Measurements from ENCODE around the gene TMIGD2.
"Not testable (repeated sequence)": the region's sequence is repeated elsewhere in the genome, so short reads cannot be mapped to it uniquely, and the experiment has no call there.

Gene TMIGD2, protein sequence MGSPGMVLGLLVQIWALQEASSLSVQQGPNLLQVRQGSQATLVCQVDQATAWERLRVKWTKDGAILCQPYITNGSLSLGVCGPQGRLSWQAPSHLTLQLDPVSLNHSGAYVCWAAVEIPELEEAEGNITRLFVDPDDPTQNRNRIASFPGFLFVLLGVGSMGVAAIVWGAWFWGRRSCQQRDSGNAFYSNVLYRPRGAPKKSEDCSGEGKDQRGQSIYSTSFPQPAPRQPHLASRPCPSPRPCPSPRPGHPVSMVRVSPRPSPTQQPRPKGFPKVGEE

DNA sequence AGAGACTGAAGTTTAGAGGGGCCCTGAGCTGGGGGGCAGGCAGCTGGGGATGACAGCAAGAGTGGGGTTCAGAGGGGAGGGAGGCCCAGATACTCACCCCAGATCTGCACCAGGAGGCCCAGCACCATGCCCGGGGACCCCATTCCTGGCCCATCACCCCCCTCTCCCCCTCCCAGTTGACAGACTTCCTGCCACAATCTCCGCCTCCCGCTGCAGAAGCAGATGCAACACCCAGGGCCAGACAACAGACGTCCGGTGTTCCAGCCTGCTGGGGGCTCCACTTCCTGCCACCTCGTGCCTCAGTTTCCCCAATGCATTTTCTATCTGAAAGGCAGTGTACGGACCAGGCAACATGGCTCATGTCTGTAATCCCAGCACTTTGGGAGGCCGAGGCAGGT, at the start of gene TMIGD2:
Gene TMIGD2 (minus strand): TSS at position 147 of the 398 bp plus-strand sequence. CDS start 4 bp downstream, at position 143.
- peak in 1 of 2 experiments; percentile 42 for DNase-seq

DNA sequence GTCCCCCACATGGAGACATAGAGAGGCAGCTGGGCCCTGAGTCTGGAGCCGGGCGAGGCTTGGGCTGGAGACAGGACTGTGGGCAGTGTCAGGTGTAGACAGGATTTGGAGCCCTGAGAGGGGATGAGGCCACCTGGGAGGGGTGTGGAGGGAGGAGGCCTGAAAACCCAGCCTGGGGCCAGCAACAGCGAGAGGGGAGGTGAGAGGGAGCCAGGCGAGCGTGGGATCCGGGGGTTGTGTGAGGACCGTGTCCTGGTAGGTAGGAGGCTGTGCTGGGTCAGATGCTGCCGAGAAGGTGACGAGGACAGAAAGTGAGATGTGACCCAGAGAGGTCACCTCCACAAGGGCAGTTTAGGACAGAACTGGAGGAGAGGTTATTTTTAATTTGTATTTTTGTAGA, 48.5 kb upstream of the TMIGD2 start:
- no peak for DNase-seq

DNA sequence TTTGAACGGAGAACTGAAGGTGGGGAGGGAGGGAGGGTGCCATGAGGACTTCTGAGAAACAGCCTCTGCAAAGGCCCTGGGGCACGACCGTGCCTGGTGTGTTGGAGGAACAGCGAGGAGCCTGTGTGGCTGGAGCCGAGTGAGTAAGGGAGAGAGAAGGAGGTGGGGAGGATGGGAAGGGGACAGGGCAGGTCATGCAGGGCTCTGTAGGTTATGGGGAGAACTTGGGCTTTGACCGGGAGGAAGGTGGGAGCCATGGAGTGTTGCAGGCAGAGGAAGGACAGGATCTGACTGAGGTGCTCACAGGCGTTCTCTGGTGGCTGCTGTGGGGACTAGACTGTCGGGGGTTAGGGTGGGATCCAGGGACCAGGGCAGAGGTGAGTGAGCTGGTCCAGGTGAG, 47.9 kb upstream of the TMIGD2 start:
- DNase-seq = no peak

DNA sequence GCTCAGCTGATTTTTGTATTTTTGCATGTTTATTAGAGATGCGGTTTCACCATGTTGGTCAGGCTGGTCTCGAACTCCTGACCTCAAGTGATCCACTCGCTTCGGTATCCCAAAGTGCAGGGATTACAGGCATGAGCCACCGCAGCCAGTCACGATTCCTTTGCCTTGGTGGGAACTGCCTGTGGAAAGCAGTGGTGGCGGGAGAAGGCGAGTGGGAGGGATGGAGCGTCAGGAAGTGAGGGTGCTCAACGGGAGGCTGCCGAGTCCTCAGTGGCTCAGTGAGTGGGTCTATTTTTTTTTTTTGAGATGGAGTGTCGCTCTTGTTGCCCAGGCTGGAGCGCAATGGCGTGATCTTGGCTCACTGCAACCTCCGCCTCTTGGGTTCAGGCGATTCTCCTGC, 47.0 kb upstream of the TMIGD2 start:
- not testable (repeated sequence) for DNase-seq

DNA sequence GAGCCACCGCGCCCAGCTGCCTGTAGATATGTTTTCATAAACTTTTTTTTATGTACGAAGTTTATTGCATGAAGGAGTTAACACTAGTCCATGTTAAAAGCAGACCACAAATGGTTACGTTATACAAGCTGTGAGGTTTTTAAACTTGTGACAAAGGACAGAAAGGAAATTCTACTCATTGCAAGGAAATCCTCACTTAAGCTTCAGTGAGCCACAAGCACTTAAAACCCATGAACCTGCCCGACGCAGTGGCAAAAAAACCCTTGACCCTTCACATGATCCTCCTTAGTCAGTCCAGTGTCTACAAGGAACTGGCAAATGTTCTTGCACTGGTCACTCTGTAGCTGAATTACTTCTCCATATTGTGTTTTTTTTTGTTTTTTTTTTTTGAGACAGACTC, 45.3 kb upstream of the TMIGD2 start:
- no peak for DNase-seq

DNA sequence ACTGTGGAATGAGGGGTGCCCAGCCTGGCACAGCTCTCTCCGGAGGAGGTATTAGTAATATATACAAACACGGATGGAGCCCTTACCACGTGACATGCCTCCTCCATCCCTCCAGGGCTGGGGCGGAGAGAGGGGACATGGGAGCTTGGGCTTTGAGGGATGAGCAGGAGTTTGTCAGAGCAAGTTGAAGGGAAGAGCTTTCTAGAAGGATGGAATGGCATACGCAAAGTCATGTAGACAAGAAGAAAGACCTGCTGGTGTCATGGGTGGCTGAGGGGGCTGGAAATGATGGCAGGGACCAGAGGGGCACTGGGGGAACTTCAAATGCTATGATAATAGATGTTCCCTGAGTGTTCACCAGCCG, 43.8 kb upstream of the TMIGD2 start:
- no peak for DNase-seq

DNA sequence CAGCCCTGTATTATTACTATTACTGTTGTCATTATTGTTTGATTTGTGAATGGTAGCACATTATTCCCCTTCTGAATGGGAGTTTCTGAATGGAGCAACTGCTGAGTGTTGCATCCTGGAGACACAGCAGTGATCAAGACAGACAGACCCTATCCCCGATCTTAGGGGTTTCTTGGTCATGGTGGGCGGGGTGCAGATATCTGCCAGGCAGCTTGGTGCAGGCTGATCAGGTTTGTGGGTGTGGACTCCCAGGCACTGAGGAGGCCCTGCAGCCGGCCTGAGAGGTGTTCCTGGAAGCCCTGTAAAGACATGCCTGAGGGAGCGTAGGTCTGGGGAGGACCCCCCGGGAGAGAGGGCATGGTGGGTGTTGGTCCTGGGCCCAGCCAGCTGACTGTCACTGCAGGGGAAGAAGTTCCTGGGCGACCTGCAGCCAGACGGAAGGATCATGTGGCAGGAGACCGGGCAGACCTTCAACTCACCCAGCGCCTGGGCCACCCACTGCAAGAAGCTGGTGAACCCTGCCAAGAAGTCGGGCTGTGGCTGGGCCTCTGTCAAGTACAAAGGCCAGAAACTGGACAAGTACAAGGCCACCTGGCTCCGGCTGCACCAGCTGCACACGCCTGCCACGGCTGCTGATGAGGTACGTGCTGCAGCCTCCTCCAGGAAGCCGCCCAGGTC, 43.3 kb upstream of the TMIGD2 start:
- no peak for DNase-seq

DNA sequence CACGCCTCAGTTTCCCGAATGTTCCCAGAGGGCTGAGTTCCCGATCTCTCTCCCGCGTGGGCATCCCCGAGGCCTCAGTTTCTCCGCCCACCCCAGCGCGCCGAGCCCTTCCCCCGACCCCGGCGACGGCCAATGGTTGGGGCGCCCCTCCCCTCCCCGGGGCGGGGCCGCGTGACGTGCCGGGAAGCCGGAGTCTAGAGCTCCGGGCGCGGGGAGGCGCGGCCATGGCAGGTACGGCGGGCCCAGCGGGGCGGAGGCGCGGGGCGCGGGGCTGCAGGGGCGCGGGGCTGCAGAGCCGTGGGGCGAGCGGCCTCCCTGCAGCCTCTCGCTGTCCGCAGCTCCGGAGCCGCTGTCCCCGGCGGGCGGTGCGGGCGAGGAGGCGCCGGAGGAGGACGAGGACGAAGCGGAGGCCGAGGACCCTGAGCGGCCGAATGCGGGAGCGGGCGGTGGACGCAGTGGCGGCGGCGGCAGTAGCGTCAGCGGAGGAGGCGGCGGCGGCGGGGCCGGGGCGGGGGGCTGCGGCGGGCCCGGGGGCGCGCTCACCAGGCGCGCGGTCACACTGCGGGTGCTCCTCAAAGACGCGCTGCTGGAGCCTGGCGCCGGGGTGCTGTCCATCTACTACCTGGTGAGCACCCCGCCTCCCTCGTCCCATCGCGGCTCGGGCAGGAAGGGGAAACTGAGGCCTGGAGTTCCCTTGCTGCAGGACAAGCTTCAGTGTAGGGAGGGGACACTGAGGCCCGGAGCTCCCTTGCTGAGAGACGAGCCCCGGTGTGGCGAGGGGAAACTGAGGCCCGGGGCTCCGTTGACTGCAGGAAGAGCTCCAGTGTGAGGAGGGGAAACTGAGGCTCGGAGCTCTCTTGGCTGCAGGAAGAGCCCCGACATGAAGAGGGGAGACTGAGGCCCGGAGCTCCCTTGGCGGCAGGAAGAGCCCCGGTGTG, 41.5 kb upstream of the TMIGD2 start, which contains the start of gene MPND:
Gene MPND (plus strand): TSS at position 193 of the 938 bp plus-strand sequence. CDS start 32 bp downstream, at position 225.
- DNase-seq = peak; percentile 96 to 97

DNA sequence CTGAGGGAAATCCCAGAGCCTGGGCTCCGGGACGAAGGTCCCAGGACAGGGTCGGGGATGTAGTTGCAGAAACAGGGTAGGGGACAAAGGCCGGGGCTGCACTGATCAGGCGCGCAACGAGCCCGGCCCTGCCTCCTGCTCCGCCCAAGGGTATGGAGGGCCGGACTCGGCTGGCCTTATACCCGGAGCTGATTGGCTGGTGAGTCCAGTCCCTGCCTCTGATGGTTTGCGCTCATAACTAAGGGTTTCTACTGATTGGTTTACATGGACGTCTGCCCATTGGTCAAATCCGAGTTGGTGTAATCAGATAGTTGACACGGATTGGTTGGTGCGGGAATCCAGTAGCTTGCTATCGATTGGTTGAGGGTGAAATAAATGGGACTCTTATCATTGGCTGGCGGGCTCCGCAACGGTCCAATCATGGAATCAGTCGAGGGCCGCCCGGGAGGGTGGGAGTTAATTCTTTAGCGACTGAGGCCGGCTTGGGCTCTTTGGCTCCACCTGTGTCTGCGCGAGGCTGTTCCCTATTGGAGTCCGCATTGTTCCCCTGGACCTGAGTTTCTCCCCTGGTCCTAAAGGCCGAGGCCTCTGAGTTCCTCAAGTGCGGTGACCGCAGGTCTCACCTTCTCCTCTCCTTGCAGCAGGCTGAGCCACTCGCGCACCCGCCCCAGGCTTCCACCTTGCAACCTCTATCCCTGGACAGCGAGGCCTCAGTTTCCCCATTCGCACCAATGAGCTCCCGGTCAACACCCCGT, 40.6 kb upstream of the TMIGD2 start:
- peak; percentile 95 for DNase-seq

DNA sequence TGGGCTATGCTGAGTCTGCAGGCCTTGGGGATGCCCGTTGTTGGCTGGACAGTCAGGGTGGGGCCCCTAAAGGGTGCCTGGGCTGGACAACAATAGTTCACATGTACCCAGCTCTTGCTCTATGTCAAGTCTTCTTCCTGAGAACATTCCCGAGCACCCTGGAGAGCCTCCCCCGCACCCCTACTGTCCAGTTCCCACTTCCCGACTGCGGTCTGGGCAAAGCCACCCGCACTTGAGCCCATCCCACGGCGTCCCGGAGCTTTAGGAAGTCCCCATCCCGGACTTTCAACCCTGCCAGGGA, 40.1 kb upstream of the TMIGD2 start:
- DNase-seq = no peak

DNA sequence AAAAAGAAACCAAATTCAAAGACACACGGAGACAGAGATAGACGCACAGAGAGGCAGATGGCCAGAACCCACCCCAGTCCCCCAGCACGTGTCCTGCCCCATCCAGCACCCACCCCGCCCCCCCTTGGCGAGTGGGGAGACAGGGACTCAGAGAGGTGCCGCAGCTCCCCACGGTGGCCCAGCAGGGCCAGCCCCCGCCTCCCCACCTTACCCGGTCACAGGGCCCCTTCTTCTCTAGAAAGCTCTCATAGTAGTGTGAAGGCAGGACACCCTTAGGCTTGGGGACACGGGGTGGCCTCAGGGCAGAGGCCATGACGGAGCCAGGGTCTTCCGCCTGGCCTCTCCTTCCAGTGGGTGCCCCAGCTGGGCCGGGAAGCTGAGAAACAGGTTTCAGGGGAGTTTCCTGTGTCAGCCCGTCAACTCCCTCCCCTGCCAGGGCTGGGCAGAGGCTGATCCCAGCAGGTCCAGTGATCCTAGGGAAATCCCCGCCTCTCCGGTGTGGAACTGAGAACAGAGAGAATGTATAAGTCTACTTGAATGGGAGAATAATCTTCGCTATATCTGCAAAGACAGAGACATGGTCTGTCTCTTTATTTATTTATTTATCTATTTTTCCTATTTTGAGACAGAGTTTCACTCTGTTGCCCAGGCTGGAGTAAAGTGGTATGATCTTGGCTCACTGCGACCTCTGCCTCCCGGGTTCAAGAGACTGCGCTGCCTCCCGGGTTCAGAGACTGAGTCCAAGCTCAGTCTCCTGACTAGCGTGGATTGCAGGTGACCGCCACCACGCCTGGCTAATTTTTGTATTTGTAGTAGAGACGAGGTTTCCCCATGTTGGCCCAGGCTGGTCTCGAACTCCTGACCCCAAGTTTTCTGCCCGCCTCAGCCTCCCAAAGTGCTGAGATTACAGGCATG, 36.5 kb upstream of the TMIGD2 start, which contains the start of gene STAP2:
Gene STAP2 (minus strand): TSS at position 387 of the 915 bp plus-strand sequence. CDS start 74 bp downstream, at position 313.
- peak; percentile 52 to 53 for DNase-seq

DNA sequence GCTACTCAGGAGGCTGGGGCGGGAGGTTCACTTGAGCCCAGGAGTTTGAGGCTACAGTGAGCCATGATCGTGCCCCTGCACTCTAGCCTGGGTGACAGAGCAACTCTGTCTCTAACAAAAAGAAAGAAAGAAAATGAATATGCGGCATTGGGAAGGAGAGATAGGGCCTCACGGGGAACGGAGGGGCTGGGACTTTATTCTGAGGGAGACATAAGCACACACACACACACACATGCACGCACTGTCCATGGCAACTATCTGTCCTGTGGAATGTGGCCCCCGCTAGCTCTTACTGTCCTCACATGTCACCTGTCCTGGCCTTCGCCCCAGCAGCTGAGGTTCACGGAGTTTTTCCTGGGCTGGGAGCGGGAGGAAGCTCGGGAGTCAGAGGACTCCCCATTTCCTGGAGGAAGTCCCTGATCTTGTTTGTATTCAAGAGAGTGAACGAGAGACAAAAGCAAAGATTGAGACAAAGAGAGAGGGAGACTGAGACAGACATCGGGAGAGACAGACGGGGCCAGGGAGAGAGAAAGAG, 35.8 kb upstream of the TMIGD2 start:
- peak; percentile 41 to 46 for DNase-seq

DNA sequence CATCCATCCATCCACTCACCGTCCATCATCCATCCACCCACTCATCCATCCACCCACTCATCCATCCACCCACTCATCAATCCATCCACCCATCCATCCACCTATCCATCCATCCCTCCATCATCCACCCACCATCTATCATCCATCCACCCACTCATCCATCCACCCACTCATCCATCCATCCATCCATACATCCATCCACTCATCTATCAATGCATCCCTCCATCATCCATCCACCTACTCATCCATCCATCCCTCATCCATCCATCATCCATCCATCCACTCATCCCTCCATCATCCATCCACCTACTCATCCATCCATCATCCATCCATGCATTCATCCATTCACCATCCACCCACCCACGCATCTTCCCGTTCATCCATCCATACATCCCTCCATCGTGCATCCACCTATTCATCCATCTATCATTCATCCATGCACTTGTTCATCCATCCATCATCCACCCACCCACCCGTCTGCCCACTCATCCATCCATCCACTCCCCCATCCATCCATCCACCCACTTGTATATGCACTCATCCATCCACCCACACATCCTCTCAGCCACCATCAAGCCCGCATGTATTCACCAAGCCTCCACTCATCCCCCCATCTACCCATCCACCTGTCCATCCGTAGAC, 32.9 kb upstream of the TMIGD2 start:
- DNase-seq = no peak

DNA sequence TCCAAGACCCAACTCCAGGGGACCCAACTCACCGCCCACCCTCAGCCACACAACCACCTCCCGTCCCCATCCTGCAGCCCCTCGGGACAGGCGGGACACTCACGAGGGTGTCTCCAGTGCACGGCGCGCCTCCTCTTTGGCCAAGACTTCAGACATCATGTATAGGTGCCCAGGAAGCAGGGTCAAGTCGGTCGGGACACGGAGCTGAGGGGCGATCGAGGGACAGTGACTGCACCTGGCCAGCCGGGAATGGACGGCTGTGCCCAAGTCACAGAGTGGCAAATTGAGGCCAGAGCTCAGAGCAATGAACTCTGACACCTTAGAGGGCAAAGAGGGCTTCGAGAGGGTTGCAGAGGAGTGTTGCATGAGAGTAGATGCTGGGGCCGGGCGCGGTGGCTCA, 27.7 kb upstream of the TMIGD2 start:
- no peak for DNase-seq

DNA sequence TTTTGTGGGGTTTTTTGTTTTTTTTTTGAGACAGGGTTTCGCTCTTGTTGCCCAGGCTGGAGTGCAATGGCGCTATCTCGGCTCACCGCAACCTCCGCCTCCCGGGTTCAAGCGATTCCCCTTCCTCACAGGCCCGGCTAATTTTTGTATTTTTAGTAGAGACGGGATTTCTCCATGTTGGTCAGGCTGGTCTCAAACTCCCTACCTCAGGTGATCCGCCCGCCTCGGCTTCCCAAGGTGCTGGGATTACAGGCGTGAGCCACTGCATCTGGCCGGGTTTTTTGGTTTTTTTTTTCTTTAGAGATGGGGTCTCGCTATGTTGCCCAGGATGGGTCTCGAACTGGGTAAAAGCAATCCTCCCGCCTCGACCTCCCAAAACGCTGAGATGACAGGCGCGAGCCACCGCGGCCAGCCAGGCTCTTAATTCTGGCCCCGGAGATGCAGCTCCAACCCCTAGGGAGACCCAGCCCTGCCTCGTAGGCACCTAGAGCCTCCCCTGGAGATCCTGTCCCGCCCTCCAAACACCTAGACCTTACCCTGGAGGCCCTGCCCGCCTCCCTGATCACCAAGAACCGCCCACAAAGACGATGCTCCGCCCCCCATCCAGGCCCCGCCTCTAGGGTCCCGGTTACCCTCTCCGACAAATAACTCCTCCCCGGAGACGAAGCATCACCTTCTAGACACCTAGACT, 26.9 kb upstream of the TMIGD2 start:
- DNase-seq = peak; percentile 73 to 75

DNA sequence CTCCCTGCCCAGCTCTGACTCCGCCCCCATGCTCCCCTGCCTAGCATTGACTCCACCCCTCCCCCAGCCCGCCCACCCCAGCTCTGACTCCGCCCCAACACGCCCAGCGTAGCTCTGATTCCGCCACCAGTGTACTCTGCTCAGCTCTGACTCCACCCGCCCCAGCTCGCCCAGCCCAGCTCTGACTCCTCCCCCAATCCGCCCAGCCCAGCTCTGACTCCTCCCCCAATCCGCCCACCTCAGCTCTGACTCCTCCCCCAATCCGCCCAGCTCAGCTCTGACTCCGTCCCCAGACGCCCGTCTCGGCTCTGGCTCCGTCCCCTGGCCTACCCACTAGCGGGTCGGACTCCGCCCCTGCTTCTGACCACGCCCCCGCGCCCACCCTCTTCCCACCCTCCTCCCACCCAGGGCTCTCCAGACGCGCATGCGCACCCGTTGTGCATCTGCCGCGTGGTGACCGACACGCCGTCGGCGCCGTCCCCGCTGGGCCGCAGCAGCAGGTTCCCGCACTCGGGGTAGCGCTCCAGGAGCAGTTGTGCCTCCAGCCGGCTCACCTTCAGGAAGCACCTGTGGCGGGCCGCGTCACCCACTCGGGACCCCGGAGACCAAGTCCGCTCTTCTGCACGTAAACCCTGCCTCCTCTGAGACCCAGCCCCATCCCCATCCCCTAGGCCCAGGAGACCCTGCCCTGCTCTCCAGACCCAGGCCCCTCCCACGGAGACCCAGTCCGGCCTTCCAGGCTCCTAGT, 26.2 kb upstream of the TMIGD2 start:
- DNase-seq = peak; percentile 96 to 98

DNA sequence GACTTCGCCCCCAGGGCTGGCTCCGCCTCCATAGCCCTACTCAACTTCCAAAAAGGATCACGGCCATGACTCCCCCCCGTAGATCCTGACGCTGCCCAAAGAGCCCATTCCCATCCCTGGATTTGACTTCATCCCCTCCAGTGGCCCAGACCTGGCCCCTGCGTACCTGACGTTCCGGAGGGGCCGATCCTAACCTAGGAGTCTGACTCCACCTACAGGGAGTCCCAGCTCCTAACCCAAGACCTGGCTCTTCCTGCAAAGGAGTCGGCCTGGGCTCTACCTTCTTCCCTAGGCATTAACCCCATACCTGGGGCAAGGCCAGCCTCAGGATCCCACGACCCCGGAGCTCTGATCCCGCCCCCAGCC, 25.7 kb upstream of the TMIGD2 start:
- DNase-seq = no peak

DNA sequence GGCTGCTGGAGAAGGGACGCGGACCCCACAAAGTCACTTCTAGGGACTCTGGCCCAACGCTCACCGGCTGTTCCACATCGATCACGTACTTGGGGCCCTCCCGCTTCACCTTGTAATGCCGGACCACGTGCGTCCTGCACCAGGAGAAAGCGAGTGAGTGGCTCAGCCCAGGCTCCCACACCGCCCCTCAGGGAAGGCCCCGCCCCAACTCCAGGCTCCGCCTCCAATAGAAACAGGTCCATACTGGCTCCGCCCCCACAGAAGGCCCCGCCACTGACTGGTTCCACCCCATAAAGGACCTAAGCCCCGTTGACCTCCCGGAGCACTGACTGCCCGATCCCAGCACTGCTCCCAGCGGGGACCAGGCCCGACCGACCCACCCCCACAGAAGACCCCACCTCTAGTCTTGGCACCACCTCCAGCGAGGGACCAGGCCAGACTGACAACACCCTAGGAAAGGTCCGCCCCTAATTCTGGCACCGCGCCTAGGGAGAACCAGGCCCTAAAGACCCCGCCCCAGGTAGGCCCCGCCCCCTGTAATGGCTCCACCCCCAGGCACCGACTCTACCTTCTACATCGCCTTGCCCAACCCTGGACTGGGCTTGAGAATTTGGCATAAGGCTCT, 25.2 kb upstream of the TMIGD2 start:
- peak; percentile 91 for DNase-seq

DNA sequence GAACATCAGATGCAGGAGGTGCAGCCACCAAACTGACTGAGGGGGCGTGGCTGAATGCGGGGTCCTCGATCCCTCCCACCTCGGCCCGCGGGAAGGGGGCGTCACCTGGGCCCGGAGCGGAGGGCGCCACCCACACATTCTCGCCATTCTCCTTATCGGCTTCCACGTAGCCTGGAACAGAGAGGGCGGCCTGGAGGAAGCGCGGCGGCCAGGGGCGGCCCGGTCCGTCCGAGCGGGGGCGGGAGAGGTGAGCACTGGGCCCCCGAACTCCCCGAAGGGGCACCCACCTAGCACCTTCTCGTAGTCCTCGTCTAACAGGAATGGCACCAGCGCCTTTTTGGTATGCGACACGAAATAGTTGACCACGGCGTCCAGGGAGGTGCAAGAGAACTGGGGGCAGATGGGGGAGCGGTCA, 24.7 kb upstream of the TMIGD2 start:
- DNase-seq = peak in 1 of 2 experiments; percentile 41
